HEK293T (cell line): ENCODE measurements around the gene LAMA3.

Source experiments
- ARNT ChIP-seq: fragments of 450-650 bp; IDR thresholded peaks from 2 replicates; pipeline ENCODE4 v1.6.1; 2017; ENCODE audit warnings: mild to moderate bottlenecking
- BHLHE40 ChIP-seq: fragments of 450-650 bp; IDR thresholded peaks from 2 replicates; pipeline ENCODE4 v1.6.1; 2016; ENCODE audit warnings: mild to moderate bottlenecking, moderate library complexity, borderline replicate concordance
- CTBP1 ChIP-seq: fragments of 450-650 bp; IDR thresholded peaks from 2 replicates; pipeline ENCODE4 v1.6.1; 2016; ENCODE audit warnings: borderline replicate concordance
- FOXA1 ChIP-seq: fragments of 450-650 bp; IDR thresholded peaks from 2 replicates; pipeline ENCODE4 v1.6.1; 2016; ENCODE audit warnings: mild to moderate bottlenecking
- FOXK2 ChIP-seq: fragments of 450-650 bp; IDR thresholded peaks from 2 replicates; pipeline ENCODE4 v1.6.1; 2016; ENCODE audit warnings: mild to moderate bottlenecking
- FOXM1 ChIP-seq: fragments of 450-650 bp; IDR thresholded peaks from 2 replicates; pipeline ENCODE4 v1.6.1; 2017; ENCODE audit warnings: mild to moderate bottlenecking, borderline replicate concordance
- HDGF ChIP-seq: fragments of 450-650 bp; IDR thresholded peaks from 2 replicates; pipeline ENCODE4 v1.6.1; 2017; ENCODE audit warnings: antibody characterized with exemption, borderline replicate concordance
- LEF1 ChIP-seq: fragments of 450-650 bp; IDR thresholded peaks from 2 replicates; pipeline ENCODE4 v1.6.1; 2017; ENCODE audit warnings: mild to moderate bottlenecking, borderline replicate concordance
- SUZ12 ChIP-seq: fragments of 450-650 bp; IDR thresholded peaks from 2 replicates; pipeline ENCODE4 v1.6.1; 2016; ENCODE audit warnings: mild to moderate bottlenecking
- TARDBP ChIP-seq: fragments of 450-650 bp; IDR thresholded peaks from 2 replicates; pipeline ENCODE4 v1.6.1; 2016
- ZNF384 ChIP-seq: fragments of 450-650 bp; IDR thresholded peaks from 2 replicates; pipeline ENCODE4 v1.6.1; 2016

DNA sequence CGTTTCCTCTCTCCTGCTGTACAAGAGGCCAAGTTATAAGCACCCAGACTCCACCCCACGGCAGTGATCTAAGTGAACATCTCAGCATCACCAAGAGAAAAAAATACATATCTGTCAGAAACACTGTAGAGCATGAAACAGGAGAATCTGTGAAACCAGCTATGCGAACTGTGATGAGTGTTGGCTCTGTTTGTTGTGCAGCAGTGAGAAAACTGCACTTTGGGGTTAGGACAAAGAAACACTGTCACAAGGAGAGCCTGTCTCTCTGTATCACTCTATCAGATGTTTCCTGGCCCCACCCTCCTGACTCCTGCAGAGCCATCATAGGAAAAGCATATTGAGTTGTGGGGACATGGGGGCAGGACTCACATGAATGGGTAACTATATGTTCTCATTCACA lies 87.1 kb downstream of the LAMA3 start:
- TF ChIP-seq TARDBP, result no peak
- TF ChIP-seq FOXM1, result no peak
- no peak for TF ChIP-seq FOXA1
- no peak for TF ChIP-seq BHLHE40
- TF ChIP-seq FOXK2, result no peak
- no peak for TF ChIP-seq HDGF
- no peak for TF ChIP-seq ZNF384
- no peak for TF ChIP-seq SUZ12
- no peak for TF ChIP-seq LEF1
- TF ChIP-seq ARNT, result no peak
- TF ChIP-seq CTBP1, result no peak
